B cell (primary cell): ENCODE results near the gene UNC13A. TPM values are rescaled to one million over a fixed set of nuclear protein-coding genes. Genes with fewer than 3 reads are reported as not detected.

Source experiments
- ATAC-seq: fragments of 200-7000 bp; cut with Tn5 transposase; one replicate; pipeline ENCODE4 v1.10.0; 2021; ENCODE audit warnings: low read depth, mild to moderate bottlenecking, moderate number of reproducible peaks, moderate library complexity
- CTCF ChIA-PET: fragments of 350-600 bp; sonication (Branson Sonifier 250); formaldehyde crosslinking; loops from one replicate; lab custom pipeline; 2021; ENCODE audit warnings: antibody characterized with exemption, inconsistent platforms; lab: Charles Lee
- POLR2A ChIA-PET: fragments of 350-600 bp; sonication (Branson Sonifier 250); formaldehyde crosslinking; loops from one replicate; lab custom pipeline; 2021; ENCODE audit warnings: antibody characterized with exemption; lab: Charles Lee
- DNase-seq: peaks from one replicate; pipeline ENCODE4 v3.0.0; 2013
- H2AFZ ChIP-seq: 2 replicates; pipeline ENCODE4 v1.6.1; 2012; ENCODE audit warnings: mild to moderate bottlenecking, low read depth, low read length; ENCODE audit not compliant: insufficient read depth, poor library complexity, severe bottlenecking
- H3K27ac ChIP-seq, 2 donors: 1 replicate in 1 of 2; 2 replicates in 1 of 2; pipeline ENCODE4 v1.5.1; 2012 to 2013; ENCODE audit warnings: low read length in 2 of 2, mild to moderate bottlenecking in 2 of 2, moderate library complexity in 1 of 2
- H3K27me3 ChIP-seq, 4 experiments: fragments of 200-600 bp in 1 of 4; sonication (generic) in 1 of 4; replicated peaks in 1 of 4; 1 replicate in 2 of 4; 2 replicates in 2 of 4; pipeline versions ENCODE4 v1.6.1 to v1.7.0; 2013 to 2016; ENCODE audit warnings: low read length in 3 of 4, mild to moderate bottlenecking in 2 of 4, mixed read lengths in 1 of 4, moderate library complexity in 1 of 4; ENCODE audit not compliant: insufficient read depth in 4 of 4, control insufficient read depth in 3 of 4; ENCODE audit errors: control extremely low read depth in 1 of 4
- H3K36me3 ChIP-seq, 2 experiments: replicated peaks in 1 of 2; 1 replicate in 1 of 2; 2 replicates in 1 of 2; pipeline versions ENCODE4 v1.6.1 to v1.7.1; 2013; ENCODE audit warnings: low read length in 1 of 2; ENCODE audit not compliant: insufficient read depth in 2 of 2, control insufficient read depth in 1 of 2; ENCODE audit errors: control extremely low read depth in 1 of 2, extremely low read depth in 1 of 2
- H3K4me1 ChIP-seq, 2 donors: fragments of 200-600 bp in 1 of 2; sonication (generic) in 1 of 2; 1 replicate in 1 of 2; 2 replicates in 1 of 2; pipeline versions ENCODE4 v1.5.1 to v1.6.1; 2013 to 2017; ENCODE audit warnings: low read length in 2 of 2; ENCODE audit not compliant: control insufficient read depth in 2 of 2, insufficient read depth in 2 of 2
- H3K4me2 ChIP-seq: replicated peaks from 2 replicates; pipeline ENCODE3; 2012; ENCODE audit warnings: mild to moderate bottlenecking, low read depth, low read length; ENCODE audit not compliant: poor library complexity, severe bottlenecking
- H3K4me3 ChIP-seq, 5 experiments: fragments of 200-600 bp in 1 of 5; sonication (generic) in 1 of 5; 1 replicate in 3 of 5; 2 replicates in 2 of 5; pipeline versions ENCODE4 v1.5.1 to v1.7.0; 2011 to 2016; ENCODE audit warnings: low read length in 4 of 5, mild to moderate bottlenecking in 4 of 5, low read depth in 2 of 5, control low read depth in 1 of 5, moderate library complexity in 1 of 5; ENCODE audit not compliant: insufficient read depth in 1 of 5; ENCODE audit errors: control extremely low read depth in 1 of 5, extremely low read depth in 1 of 5
- H3K79me2 ChIP-seq: fragments of 200-600 bp; sonication (generic); one replicate; pipeline ENCODE4 v1.6.0; 2016; ENCODE audit warnings: low read length; ENCODE audit not compliant: control insufficient read depth, insufficient read depth
- H3K9ac ChIP-seq: fragments of 200-600 bp; sonication (generic); 2 replicates; pipeline ENCODE4 v1.6.1; 2017; ENCODE audit warnings: mild to moderate bottlenecking, low read length, moderate library complexity
- H3K9me3 ChIP-seq, 3 donors: one replicate each; pipeline versions ENCODE4 v1.6.1 to v1.7.1; 2013; ENCODE audit warnings: low read length in 2 of 3; ENCODE audit not compliant: control insufficient read depth in 2 of 3, insufficient read depth in 1 of 3; ENCODE audit errors: control extremely low read depth in 1 of 3
- H4K20me1 ChIP-seq: 2 replicates; pipeline ENCODE4 v1.6.0; 2012; ENCODE audit warnings: mild to moderate bottlenecking, low read length; ENCODE audit not compliant: insufficient read depth, control insufficient read depth, poor library complexity, severe bottlenecking
- H3K27ac Mint-ChIP-seq: one replicate; pipeline ENCODE4 v1.8.0; 2021; ENCODE audit warnings: mixed read lengths
- H3K27me3 Mint-ChIP-seq: one replicate; pipeline ENCODE4 v1.8.0; 2021; ENCODE audit warnings: mixed read lengths
- H3K4me1 Mint-ChIP-seq: one replicate; pipeline ENCODE4 v1.8.0; 2021; ENCODE audit warnings: mixed read lengths
- H3K4me3 Mint-ChIP-seq: one replicate; pipeline ENCODE4 v1.8.0; 2021; ENCODE audit warnings: mixed read lengths
- H3K9me3 Mint-ChIP-seq: one replicate; pipeline ENCODE4 v1.8.0; 2022; ENCODE audit warnings: mixed read lengths; ENCODE audit not compliant: insufficient read depth
- EZH2 ChIP-seq: IDR thresholded peaks from 2 replicates; pipeline ENCODE4 v1.6.1; 2012; ENCODE audit warnings: borderline replicate concordance, low read depth, mild to moderate bottlenecking, moderate library complexity, low read length; ENCODE audit not compliant: insufficient read depth, poor library complexity, severe bottlenecking
- WGBS: methylation state at CpG from one replicate; pipeline ENCODE4 v1.1.5; 2013; ENCODE audit warnings: missing lambda C conversion rate; ENCODE audit not compliant: insufficient coverage; 5-methylcytosine and 5-hydroxymethylcytosine counted together
- intact Hi-C: fragments of 100-400 bp; cut with micrococcal nuclease; formaldehyde crosslinking; loops from one replicate; pipeline ENCODE4 v1.10.0; 2022
- polyA plus RNA-seq: library from polyadenylated mRNA; depleted of rRNA; stranded (reverse); fragments of >200 nt; gene quantifications from 2 replicates; pipeline ENCODE4 v1.2.3, GENCODE V29; 2012
- total RNA-seq, 2 donors: library from RNA; stranded (reverse); fragments of 120-200 nt in 1 of 2; gene quantifications; 1 replicate in 1 of 2; 2 replicates in 1 of 2; pipeline versions ENCODE4 v1.2.3 to v1.2.4, GENCODE V29; 2013 to 2022
- TF ChIP-seq, protein P1 (sequence below): fragments of 200-600 bp; IDR thresholded peaks from one replicate; pipeline ENCODE4 v1.8.0; 2022; ENCODE audit warnings: antibody characterized with exemption, mild to moderate bottlenecking

Gene UNC13A
- total and polyA plus RNA-seq, 2 donors (not counting 1 experiment from before 2014, with no cell fraction given): 0.10 TPM; not detected in 1

DNA sequence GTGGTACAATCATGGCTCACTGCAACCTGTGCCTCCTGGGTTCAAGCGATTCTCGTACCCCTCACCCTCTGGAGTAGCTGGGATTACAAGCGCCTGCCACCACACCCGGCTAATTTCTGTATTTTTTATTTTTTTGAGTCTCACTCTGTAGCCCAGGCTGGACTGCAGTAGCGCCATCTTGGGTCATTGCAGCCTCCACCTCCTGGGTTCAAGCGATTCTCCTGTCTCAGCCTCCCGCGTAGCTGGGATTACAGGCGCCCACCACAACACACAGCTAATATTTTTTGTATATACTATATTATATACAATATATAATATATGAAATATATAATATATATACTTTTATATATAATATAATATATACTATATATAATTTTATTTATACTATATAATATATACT lies 80.2 kb downstream of the UNC13A start:
- Histone ChIP-seq H3K9ac (no peak overlapping the region), H3K9me3 (peaks cover 0 to 31% (median 0%) of the 10 kb centered on the region in 3 donors), H3K4me2 (no peak overlapping the region), H3K4me1 (peaks cover 11 to 12% of the 10 kb centered on the region in 2 donors), H3K27me3 (peaks cover 0 to 20% (median 5%) of the 10 kb centered on the region in 4 experiments), H3K27ac (no peak overlapping the region), H4K20me1 (no peaks in the 10 kb centered on the region), H2AFZ (no peak overlapping the region), H3K79me2 (no peaks in the 10 kb centered on the region), H3K36me3 (no peaks in the 10 kb centered on the region), H3K4me3 (no peak overlapping the region)
- 100% methylated on average over 4 of the region's 9 CpGs for WGBS
- Mint-ChIP-seq H3K4me3 (no peak overlapping the region), H3K4me1 (peaks cover 14% of the 10 kb centered on the region), H3K27ac (no peak overlapping the region), H3K27me3 (peaks cover 18% of the 10 kb centered on the region), H3K9me3 (no peaks in the 10 kb centered on the region)
- TF ChIP-seq, protein P1, sequence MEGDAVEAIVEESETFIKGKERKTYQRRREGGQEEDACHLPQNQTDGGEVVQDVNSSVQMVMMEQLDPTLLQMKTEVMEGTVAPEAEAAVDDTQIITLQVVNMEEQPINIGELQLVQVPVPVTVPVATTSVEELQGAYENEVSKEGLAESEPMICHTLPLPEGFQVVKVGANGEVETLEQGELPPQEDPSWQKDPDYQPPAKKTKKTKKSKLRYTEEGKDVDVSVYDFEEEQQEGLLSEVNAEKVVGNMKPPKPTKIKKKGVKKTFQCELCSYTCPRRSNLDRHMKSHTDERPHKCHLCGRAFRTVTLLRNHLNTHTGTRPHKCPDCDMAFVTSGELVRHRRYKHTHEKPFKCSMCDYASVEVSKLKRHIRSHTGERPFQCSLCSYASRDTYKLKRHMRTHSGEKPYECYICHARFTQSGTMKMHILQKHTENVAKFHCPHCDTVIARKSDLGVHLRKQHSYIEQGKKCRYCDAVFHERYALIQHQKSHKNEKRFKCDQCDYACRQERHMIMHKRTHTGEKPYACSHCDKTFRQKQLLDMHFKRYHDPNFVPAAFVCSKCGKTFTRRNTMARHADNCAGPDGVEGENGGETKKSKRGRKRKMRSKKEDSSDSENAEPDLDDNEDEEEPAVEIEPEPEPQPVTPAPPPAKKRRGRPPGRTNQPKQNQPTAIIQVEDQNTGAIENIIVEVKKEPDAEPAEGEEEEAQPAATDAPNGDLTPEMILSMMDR: no peak
- TF ChIP-seq EZH2: no peak
- CTCF ChIA-PET: interaction anchor here (0.5 to 1.1 kb wide), 3 partner anchors 14 to 252 kb away, joined by 3 to 5 read pairs (median 3); partner anchors contain the start of gene RPL18A
- POLR2A ChIA-PET: no interaction called here
- intact Hi-C loops: loop anchor here (10.0 kb wide), 1 partner anchor 147 kb away; the partner anchor contains the start of gene FCHO1
- ATAC-seq: no peak
- DNase-seq: no peak

DNA sequence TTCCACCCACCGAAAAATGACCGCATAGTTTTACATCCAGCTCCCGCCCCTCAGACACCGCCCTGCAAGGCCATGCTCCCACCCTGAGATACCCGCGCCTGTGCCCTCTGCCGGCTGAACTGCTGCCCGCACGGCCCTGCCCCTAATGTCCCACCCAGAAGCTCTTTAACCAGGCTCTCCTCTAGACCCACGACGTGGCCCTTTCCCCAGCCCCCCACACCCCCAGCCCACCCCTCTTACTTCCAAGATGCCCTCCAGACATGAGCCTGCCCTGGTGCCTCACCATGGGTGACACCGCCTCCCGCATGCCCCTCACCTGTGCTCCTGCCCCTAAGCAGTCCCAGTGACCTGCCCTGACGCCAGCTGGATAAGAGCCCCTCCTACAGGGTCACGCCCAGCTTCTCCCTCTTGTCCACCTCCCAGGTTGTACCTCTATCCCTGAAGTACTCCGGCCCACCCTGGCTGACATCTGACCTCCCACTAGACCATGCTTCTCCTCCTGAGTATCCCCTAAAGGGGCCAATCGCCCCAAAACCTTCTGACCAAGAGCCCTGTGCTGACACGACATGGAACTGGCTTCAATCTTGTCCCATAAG lies 81.5 kb downstream of the UNC13A start:
- H4K20me1 ChIP-seq: no peaks in the 10 kb centered on the region
- ChIA-PET CTCF (interaction anchor here (0.8 to 3.0 kb wide), 12 partner anchors 22 to 253 kb away, joined by 3 to 15 read pairs (median 4); partner anchors contain the start of gene RPL18A), POLR2A (interaction anchor here (1.0 to 1.3 kb wide), 3 partner anchors 15 to 148 kb away, joined by 3 read pairs; no protein-coding TSS in a partner anchor)
- H3K4me3 ChIP-seq: peak overlapping the region in 4 of 5 experiments; percentile 33 to 60 (median 46)
- DNase-seq (no peak), ATAC-seq (peak; percentile 34)
- H3K27me3 ChIP-seq: peaks cover 0 to 31% (median 8%) of the 10 kb centered on the region in 4 experiments
- H3K27ac ChIP-seq: no peak overlapping the region
- no peaks in the 10 kb centered on the region for H3K79me2 ChIP-seq
- H3K4me1 ChIP-seq: peaks cover 11 to 12% of the 10 kb centered on the region in 2 donors
- H3K36me3 ChIP-seq: no peaks in the 10 kb centered on the region
- H3K9ac ChIP-seq: peak overlapping the region; percentile 54
- H3K27me3 Mint-ChIP-seq: peaks cover 26% of the 10 kb centered on the region
- no peaks in the 10 kb centered on the region for H3K9me3 Mint-ChIP-seq
- H3K4me2 ChIP-seq: peak overlapping the region; percentile 86
- no peak for TF ChIP-seq EZH2
- TF ChIP-seq, protein P1: no peak
- intact Hi-C loops: loop anchor here (1.0 to 10.0 kb wide), 3 partner anchors 137 to 249 kb away; partner anchors contain the start of gene FCHO1
- H3K27ac Mint-ChIP-seq: peak overlapping the region; percentile 72
- peak overlapping the region; percentile 85 for H3K4me3 Mint-ChIP-seq
- H3K4me1 Mint-ChIP-seq: peaks cover 21% of the 10 kb centered on the region
- WGBS: 19% methylated on average over 17 of the region's 18 CpGs
- H3K9me3 ChIP-seq: peaks cover 0 to 28% (median 0%) of the 10 kb centered on the region in 3 donors
- H2AFZ ChIP-seq: peak overlapping the region; percentile 69
